ENCODE data around the gene TEX261.
"Not testable (repeated sequence)": the region's sequence is repeated elsewhere in the genome, so short reads cannot be mapped to it uniquely, and the experiment has no call there.

TEX261 gene

GRCh38 chr2:70999931-71000330 lies 5.3 kb upstream of the TEX261 start:
- DNase-seq: not testable (repeated sequence)

GRCh38 chr2:70999362-70999761 lies 4.7 kb upstream of the TEX261 start:
- DNase-seq: no peak

GRCh38 chr2:70998885-70999284 lies 4.2 kb upstream of the TEX261 start:
- DNase-seq: not testable (repeated sequence)

GRCh38 chr2:70995426-70995729 lies 705 bp upstream of the TEX261 start:
- DNase-seq: peak; percentile 76

- DNase-seq: no peak
Observed at GRCh38 chr2:70994009-70994698, 519 bp downstream of the TEX261 start.

GRCh38 chr2:70992945-70993853 lies 1.5 kb downstream of the TEX261 start:
- DNase-seq: no peak

- no peak for DNase-seq
Observed at GRCh38 chr2:70991742-70992141, 2.9 kb downstream of the TEX261 start.

GRCh38 chr2:70991142-70991541 lies 3.5 kb downstream of the TEX261 start:
- no peak for DNase-seq

- no peak for DNase-seq
Observed at GRCh38 chr2:70990216-70990615, 4.5 kb downstream of the TEX261 start.

- no peak for DNase-seq
Observed at GRCh38 chr2:70988726-70989648, 5.7 kb downstream of the TEX261 start.

GRCh38 chr2:70988151-70988550 lies 6.5 kb downstream of the TEX261 start:
- no peak for DNase-seq

GRCh38 chr2:70987386-70987785 lies 7.3 kb downstream of the TEX261 start:
- no peak for DNase-seq

- DNase-seq: no peak
Observed at GRCh38 chr2:70986499-70987189, 8.0 kb downstream of the TEX261 start.

- no peak for DNase-seq
Observed at GRCh38 chr2:70985956-70986355, 8.7 kb downstream of the TEX261 start.

- DNase-seq: no peak
Observed at GRCh38 chr2:70985283-70985688, 9.4 kb downstream of the TEX261 start.

- DNase-seq: no peak
Observed at GRCh38 chr2:70984576-70985282, 9.9 kb downstream of the TEX261 start.

GRCh38 chr2:70984228-70984575 lies 10.5 kb downstream of the TEX261 start:
- no peak for DNase-seq

- no peak for DNase-seq
Observed at GRCh38 chr2:70983506-70984227, 11.0 kb downstream of the TEX261 start.

GRCh38 chr2:70982971-70983370 lies 11.7 kb downstream of the TEX261 start:
- DNase-seq: no peak

GRCh38 chr2:70981866-70982810 lies 12.5 kb downstream of the TEX261 start:
- DNase-seq: no peak
